H9 (cell line): Measurements from ENCODE around the gene ITGA8. TPM values are rescaled to one million over a fixed set of nuclear protein-coding genes. Genes with fewer than 3 reads are reported as not detected.

Experiments used
- DNase-seq: peaks from one replicate; pipeline ENCODE4 v3.0.0-alpha.2; 2017
- H2AFZ ChIP-seq: one replicate; pipeline ENCODE4 v1.6.1; 2013; ENCODE audit warnings: mild to moderate bottlenecking, low read length, control low read depth, moderate library complexity
- H2AK5ac ChIP-seq: 2 replicates; pipeline ENCODE4 v1.6.1; 2013; ENCODE audit warnings: low read length, control low read depth, mixed read lengths; ENCODE audit not compliant: insufficient read length
- H2BK120ac ChIP-seq: one replicate; pipeline ENCODE4 v1.6.1; 2013; ENCODE audit warnings: low read depth, mild to moderate bottlenecking, low read length, control low read depth, inconsistent platforms; ENCODE audit not compliant: poor library complexity, severe bottlenecking
- H2BK12ac ChIP-seq: 2 replicates; pipeline ENCODE4 v1.6.1; 2013; ENCODE audit warnings: low read length, control low read depth, mixed read lengths, low read depth; ENCODE audit not compliant: insufficient read length
- H2BK15ac ChIP-seq: 2 replicates; pipeline ENCODE4 v1.6.1; 2013; ENCODE audit warnings: low read depth, low read length, control low read depth
- H2BK20ac ChIP-seq: one replicate; pipeline ENCODE4 v1.6.1; 2013; ENCODE audit warnings: low read depth, mild to moderate bottlenecking, low read length, control low read depth, inconsistent platforms; ENCODE audit not compliant: poor library complexity, severe bottlenecking
- H2BK5ac ChIP-seq: 2 replicates; pipeline ENCODE4 v1.6.1; 2013; ENCODE audit warnings: low read length, control low read depth, mixed read lengths; ENCODE audit not compliant: insufficient read length
- H3K14ac ChIP-seq: 2 replicates; pipeline ENCODE4 v1.6.1; 2013; ENCODE audit warnings: low read length, control low read depth; ENCODE audit not compliant: insufficient read depth
- H3K18ac ChIP-seq: 2 replicates; pipeline ENCODE4 v1.6.1; 2013; ENCODE audit warnings: low read depth, mild to moderate bottlenecking, mixed read lengths, low read length, control low read depth; ENCODE audit not compliant: insufficient read length
- H3K23ac ChIP-seq: 2 replicates; pipeline ENCODE4 v1.6.1; 2013; ENCODE audit warnings: low read length, control low read depth, mixed read lengths, low read depth; ENCODE audit not compliant: insufficient read length
- H3K23me2 ChIP-seq: 2 replicates; pipeline ENCODE4 v1.6.1; 2013; ENCODE audit warnings: low read depth, mild to moderate bottlenecking, mixed read lengths, low read length, control low read depth; ENCODE audit not compliant: insufficient read length, poor library complexity, severe bottlenecking
- H3K27ac ChIP-seq: 2 replicates; pipeline ENCODE4 v1.5.1; 2013; ENCODE audit warnings: low read length, control low read depth, mixed read lengths, low read depth; ENCODE audit not compliant: insufficient read length
- H3K27me3 ChIP-seq: 2 replicates; pipeline ENCODE4 v1.6.1; 2013; ENCODE audit warnings: low read length, control low read depth, inconsistent platforms; ENCODE audit not compliant: insufficient read depth
- H3K4ac ChIP-seq: 2 replicates; pipeline ENCODE4 v1.6.1; 2013; ENCODE audit warnings: low read depth, mild to moderate bottlenecking, control low read depth, inconsistent platforms, low read length, moderate library complexity
- H3K4me1 ChIP-seq: 2 replicates; pipeline ENCODE4 v1.6.1; 2013; ENCODE audit warnings: low read length, control low read depth, inconsistent platforms; ENCODE audit not compliant: insufficient read depth
- H3K4me2 ChIP-seq: 2 replicates; pipeline ENCODE4 v1.6.1; 2013; ENCODE audit warnings: low read length, control low read depth, mixed read lengths; ENCODE audit not compliant: insufficient read length, insufficient read depth
- H3K56ac ChIP-seq: 2 replicates; pipeline ENCODE4 v1.6.1; 2013; ENCODE audit warnings: low read depth, mild to moderate bottlenecking, mixed read lengths, low read length, control low read depth; ENCODE audit not compliant: insufficient read length
- H3K79me1 ChIP-seq: 2 replicates; pipeline ENCODE4 v1.6.1; 2013; ENCODE audit warnings: low read depth, mild to moderate bottlenecking, moderate library complexity, low read length, control low read depth, inconsistent platforms; ENCODE audit not compliant: insufficient read depth, poor library complexity, severe bottlenecking
- H3K79me2 ChIP-seq: 2 replicates; pipeline ENCODE4 v1.6.1; 2013; ENCODE audit warnings: low read length, control low read depth, inconsistent platforms; ENCODE audit not compliant: insufficient read depth
- H3K9ac ChIP-seq: 2 replicates; pipeline ENCODE4 v1.6.1; 2013; ENCODE audit warnings: low read length, control low read depth, mixed read lengths; ENCODE audit not compliant: insufficient read length; ENCODE audit errors: extremely low read depth
- H3K9me3 ChIP-seq: one replicate; pipeline ENCODE4 v1.6.1; 2013; ENCODE audit warnings: low read depth, low read length, inconsistent platforms; ENCODE audit not compliant: control insufficient read depth
- H3T11ph ChIP-seq: one replicate; pipeline ENCODE4 v1.6.1; 2013; ENCODE audit warnings: mild to moderate bottlenecking, low read length, control low read depth, inconsistent platforms
- H4K20me1 ChIP-seq: one replicate; pipeline ENCODE4 v1.6.1; 2013; ENCODE audit not compliant: control insufficient read depth, insufficient read length, insufficient read depth
- H4K5ac ChIP-seq: 2 replicates; pipeline ENCODE4 v1.6.1; 2013; ENCODE audit warnings: low read depth, mild to moderate bottlenecking, mixed read lengths, low read length, control low read depth; ENCODE audit not compliant: insufficient read length
- H4K8ac ChIP-seq: replicated peaks from 2 replicates; pipeline ENCODE4 v1.6.1; 2013; ENCODE audit warnings: low read length, control low read depth, mixed read lengths, low read depth; ENCODE audit not compliant: insufficient read length
- H4K91ac ChIP-seq: 2 replicates; pipeline ENCODE4 v1.6.1; 2013; ENCODE audit warnings: low read depth, mild to moderate bottlenecking, moderate library complexity, mixed read lengths, low read length, control low read depth; ENCODE audit not compliant: insufficient read length
- H3K27ac Mint-ChIP-seq, 3 experiments: 2 replicates in 2 of 3; 3 replicates in 1 of 3; pipeline ENCODE4 v1.8.0; 2020 to 2021; ENCODE audit warnings: mixed read lengths in 3 of 3, mild to moderate bottlenecking in 1 of 3, moderate library complexity in 1 of 3
- H3K27me3 Mint-ChIP-seq: 2 replicates; pipeline ENCODE4 v1.8.0; 2021; ENCODE audit warnings: low read depth, mild to moderate bottlenecking, moderate library complexity, mixed read lengths
- H3K36me3 Mint-ChIP-seq, 3 experiments: 2 replicates in 2 of 3; 3 replicates in 1 of 3; pipeline ENCODE4 v1.8.0; 2020 to 2021; ENCODE audit warnings: low read depth in 3 of 3, mixed read lengths in 3 of 3; ENCODE audit not compliant: insufficient read depth in 1 of 3
- H3K4me1 Mint-ChIP-seq, 2 experiments: 2 replicates each; pipeline ENCODE4 v1.8.0; 2020; ENCODE audit warnings: mixed read lengths in 2 of 2
- H3K4me3 Mint-ChIP-seq, 2 experiments: 2 replicates in 1 of 2; 3 replicates in 1 of 2; pipeline ENCODE4 v1.8.0; 2020 to 2021; ENCODE audit warnings: mild to moderate bottlenecking in 2 of 2, mixed read lengths in 2 of 2, moderate library complexity in 1 of 2
- H3K9me3 Mint-ChIP-seq, 2 experiments: 2 replicates in 1 of 2; 3 replicates in 1 of 2; pipeline ENCODE4 v1.8.0; 2020; ENCODE audit warnings: mild to moderate bottlenecking in 2 of 2, mixed read lengths in 2 of 2, moderate library complexity in 1 of 2
- WGBS: extraction: QIAGEN DNeasy Blood & Tissue Kit; methylation state at CpG from one replicate; pipeline ENCODE4 v1.1.7; 2013; ENCODE audit warnings: missing lambda C conversion rate, low lambda C conversion rate, mixed read lengths; ENCODE audit not compliant: insufficient read length; ENCODE audit errors: extremely low coverage; 5-methylcytosine and 5-hydroxymethylcytosine counted together
- total RNA-seq: library from RNA; stranded (reverse); gene quantifications from 2 replicates; pipeline ENCODE4 v1.2.1, GENCODE V29; 2021
- TF ChIP-seq, protein P1 (sequence below): fragments of 200-600 bp; sonication (generic); conservative IDR thresholded peaks from 3 replicates; pipeline ENCODE4 v1.8.0; 2021; ENCODE audit warnings: antibody characterized with exemption, mild to moderate bottlenecking

ITGA8 gene
- total RNA-seq, 1 experiment from 2014 or later, result not detected

DNA sequence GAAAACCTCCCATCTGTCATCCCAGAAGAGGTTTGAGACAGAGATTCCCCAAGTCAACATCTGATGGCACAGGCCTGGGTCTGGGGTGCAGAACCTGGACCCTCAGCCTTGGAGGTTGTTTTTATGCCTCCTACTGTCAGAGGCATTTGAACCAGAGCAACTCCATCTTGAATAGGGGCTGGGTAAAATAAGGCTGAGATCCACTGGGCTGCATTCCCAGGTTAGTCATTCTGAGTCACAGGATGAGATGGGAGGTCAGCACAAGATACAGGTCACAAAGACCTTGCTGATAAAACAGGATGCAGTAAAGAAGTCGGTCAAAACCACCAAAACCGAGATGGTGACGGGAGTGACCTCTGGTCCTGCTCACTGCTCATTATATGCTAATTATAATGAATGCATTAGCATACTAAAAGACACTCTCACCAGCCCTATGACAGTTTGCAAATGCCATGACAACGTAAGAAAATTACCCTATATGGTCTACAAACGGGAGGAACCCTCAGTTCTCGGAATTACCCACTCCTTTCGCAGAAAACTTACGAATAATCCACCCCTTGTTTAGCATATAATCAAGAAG lies 92.0 kb downstream of the ITGA8 start:
- Histone ChIP-seq H3K9ac (no peak overlapping the region), H3K27ac (no peak overlapping the region), H3T11ph (no peak overlapping the region), H2BK20ac (no peak overlapping the region), H2AFZ (no peak overlapping the region), H2BK120ac (no peak overlapping the region), H3K9me3 (no peaks in the 10 kb centered on the region), H4K8ac (no peak overlapping the region), H3K56ac (no peak overlapping the region), H3K4me2 (no peak overlapping the region), H2AK5ac (no peak overlapping the region), H3K27me3 (no peaks in the 10 kb centered on the region), H2BK15ac (no peak overlapping the region), H3K23ac (no peak overlapping the region), H2BK12ac (no peak overlapping the region), H3K14ac (no peak overlapping the region), H3K79me2 (no peaks in the 10 kb centered on the region), H2BK5ac (no peak overlapping the region), H3K18ac (no peak overlapping the region), H3K4me1 (no peaks in the 10 kb centered on the region), H3K79me1 (no peaks in the 10 kb centered on the region), H3K4ac (no peak overlapping the region), H3K23me2 (no peaks in the 10 kb centered on the region), H4K91ac (no peak overlapping the region), H4K20me1 (no peaks in the 10 kb centered on the region), H4K5ac (no peak overlapping the region)
- Mint-ChIP-seq H3K9me3 (peaks cover 2% of the 10 kb centered on the region in 2 experiments; a peak in 2 of 5 replicates), H3K36me3 (no peaks in the 10 kb centered on the region), H3K27ac (no peak overlapping the region), H3K4me1 (no peaks in the 10 kb centered on the region), H3K27me3 (peaks cover 2% of the 10 kb centered on the region; the same call in 1 of the 2 replicates), H3K4me3 (no peak overlapping the region)
- WGBS, result no CpG with 5 or more reads among the region's 8 CpGs
- TF ChIP-seq, protein P1, sequence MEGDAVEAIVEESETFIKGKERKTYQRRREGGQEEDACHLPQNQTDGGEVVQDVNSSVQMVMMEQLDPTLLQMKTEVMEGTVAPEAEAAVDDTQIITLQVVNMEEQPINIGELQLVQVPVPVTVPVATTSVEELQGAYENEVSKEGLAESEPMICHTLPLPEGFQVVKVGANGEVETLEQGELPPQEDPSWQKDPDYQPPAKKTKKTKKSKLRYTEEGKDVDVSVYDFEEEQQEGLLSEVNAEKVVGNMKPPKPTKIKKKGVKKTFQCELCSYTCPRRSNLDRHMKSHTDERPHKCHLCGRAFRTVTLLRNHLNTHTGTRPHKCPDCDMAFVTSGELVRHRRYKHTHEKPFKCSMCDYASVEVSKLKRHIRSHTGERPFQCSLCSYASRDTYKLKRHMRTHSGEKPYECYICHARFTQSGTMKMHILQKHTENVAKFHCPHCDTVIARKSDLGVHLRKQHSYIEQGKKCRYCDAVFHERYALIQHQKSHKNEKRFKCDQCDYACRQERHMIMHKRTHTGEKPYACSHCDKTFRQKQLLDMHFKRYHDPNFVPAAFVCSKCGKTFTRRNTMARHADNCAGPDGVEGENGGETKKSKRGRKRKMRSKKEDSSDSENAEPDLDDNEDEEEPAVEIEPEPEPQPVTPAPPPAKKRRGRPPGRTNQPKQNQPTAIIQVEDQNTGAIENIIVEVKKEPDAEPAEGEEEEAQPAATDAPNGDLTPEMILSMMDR, result no peak
- DNase-seq, result no peak
